Calu3 (cell line): ENCODE data around the gene IL1RN. TPM values are rescaled to one million over a fixed set of nuclear protein-coding genes. Genes with fewer than 3 reads are reported as not detected.

Source experiments
- BruUV-seq: library from RNA; stranded (reverse); fragments of 400-500 nt; replicated peaks from 2 replicates; lab custom pipeline; 2021; lab: Mats Ljungman, UMichigan
- CTCF ChIA-PET: fragments of 300-600 bp; sonication (Branson Sonifier 250); formaldehyde crosslinking; loops from one replicate; lab custom pipeline; 2022; ENCODE audit warnings: antibody characterized with exemption; lab: Charles Lee
- DNase-seq: peaks from one replicate; pipeline ENCODE4 v3.0.0; 2022
- H3K27ac Mint-ChIP-seq: one replicate; pipeline ENCODE4 v1.8.0; 2022; ENCODE audit warnings: mixed read lengths; ENCODE audit not compliant: unreplicated experiment
- H3K27me3 Mint-ChIP-seq: one replicate; pipeline ENCODE4 v1.8.0; 2022; ENCODE audit warnings: mixed read lengths; ENCODE audit not compliant: unreplicated experiment
- H3K36me3 Mint-ChIP-seq: one replicate; pipeline ENCODE4 v1.8.0; 2022; ENCODE audit warnings: mild to moderate bottlenecking, moderate library complexity, mixed read lengths; ENCODE audit not compliant: insufficient read depth, unreplicated experiment
- H3K4me1 Mint-ChIP-seq: one replicate; pipeline ENCODE4 v1.8.0; 2022; ENCODE audit warnings: mild to moderate bottlenecking, low read depth, mixed read lengths; ENCODE audit not compliant: unreplicated experiment
- H3K4me3 Mint-ChIP-seq: one replicate; pipeline ENCODE4 v1.8.0; 2022; ENCODE audit warnings: mild to moderate bottlenecking, low read depth, moderate library complexity, mixed read lengths; ENCODE audit not compliant: unreplicated experiment
- H3K9me3 Mint-ChIP-seq: one replicate; pipeline ENCODE4 v1.8.0; 2022; ENCODE audit warnings: low read depth, mixed read lengths; ENCODE audit not compliant: unreplicated experiment
- CTCF ChIP-seq: fragments of 200-600 bp; IDR thresholded peaks from one replicate; pipeline ENCODE4 v1.8.0; 2022; ENCODE audit warnings: antibody characterized with exemption; ENCODE audit not compliant: unreplicated experiment
- intact Hi-C: fragments of 100-400 bp; cut with micrococcal nuclease; formaldehyde crosslinking; loops from one replicate; pipeline ENCODE4 v1.10.0; 2022; ENCODE audit not compliant: unreplicated experiment
- total RNA-seq: library from RNA; stranded (reverse); gene quantifications from 2 replicates; pipeline ENCODE4 v1.2.3, GENCODE V29; 2022

The IL1RN gene
- total RNA-seq, 1 experiment from 2014 or later = 19.4 TPM

GRCh38 chr2:113120861-113121260 lies 6.5 kb upstream of the IL1RN start:
- Mint-ChIP-seq H3K27ac (no peak overlapping the region), H3K36me3 (peaks cover 16% of the 10 kb centered on the region), H3K27me3 (no peaks in the 10 kb centered on the region), H3K4me3 (no peak overlapping the region), H3K4me1 (peaks cover 72% of the 10 kb centered on the region), H3K9me3 (no peaks in the 10 kb centered on the region)
- intact Hi-C loops = no loop called here
- TF ChIP-seq CTCF = no peak
- CTCF ChIA-PET = interaction anchor here (1.1 kb wide), 1 partner anchor 16 kb away, joined by 3 read pairs; no protein-coding TSS in a partner anchor
- no TSS peak for BruUV-seq
- DNase-seq = no peak

GRCh38 chr2:113122364-113122763 lies 5.0 kb upstream of the IL1RN start:
- Mint-ChIP-seq H3K27ac (no peak overlapping the region), H3K36me3 (peaks cover 19% of the 10 kb centered on the region), H3K4me3 (no peak overlapping the region), H3K27me3 (no peaks in the 10 kb centered on the region), H3K4me1 (peaks cover 66% of the 10 kb centered on the region), H3K9me3 (no peaks in the 10 kb centered on the region)
- intact Hi-C loops = no loop called here
- no TSS peak for BruUV-seq
- CTCF ChIA-PET = no interaction called here
- TF ChIP-seq CTCF = no peak
- DNase-seq = no peak

- CTCF ChIA-PET = interaction anchor here (1.0 to 1.7 kb wide), 3 partner anchors 33 to 75 kb away, joined by 3 to 6 read pairs (median 4); no protein-coding TSS in a partner anchor
- H3K4me3 Mint-ChIP-seq = peak overlapping the region; percentile 39
- peaks cover 53% of the 10 kb centered on the region for H3K4me1 Mint-ChIP-seq
- BruUV-seq = no TSS peak
- no peaks in the 10 kb centered on the region for H3K27me3 Mint-ChIP-seq
- TF ChIP-seq CTCF = no peak
- DNase-seq = no peak
- H3K27ac Mint-ChIP-seq = peak overlapping the region; percentile 60
- peaks cover 9% of the 10 kb centered on the region for H3K36me3 Mint-ChIP-seq
- intact Hi-C loops = no loop called here
- no peaks in the 10 kb centered on the region for H3K9me3 Mint-ChIP-seq
Measured at GRCh38 chr2:113123726-113124125, 3.7 kb upstream of the IL1RN start.

- H3K4me1 Mint-ChIP-seq = peaks cover 52% of the 10 kb centered on the region
- TF ChIP-seq CTCF = no peak
- no peaks in the 10 kb centered on the region for H3K27me3 Mint-ChIP-seq
- no peaks in the 10 kb centered on the region for H3K9me3 Mint-ChIP-seq
- H3K27ac Mint-ChIP-seq = peak overlapping the region; percentile 60
- DNase-seq = peak; percentile 36
- CTCF ChIA-PET = interaction anchor here (1.0 to 1.7 kb wide), 5 partner anchors 13 to 183 kb away, joined by 3 to 6 read pairs (median 3); no protein-coding TSS in a partner anchor
- peaks cover 9% of the 10 kb centered on the region for H3K36me3 Mint-ChIP-seq
- intact Hi-C loops = no loop called here
- no TSS peak for BruUV-seq
- H3K4me3 Mint-ChIP-seq = peak overlapping the region; percentile 39
Measured at GRCh38 chr2:113124181-113124961, 3.0 kb upstream of the IL1RN start.
